OCI-LY1 (cell line): Measurements from ENCODE around the gene TCERG1.

Experiments used
- EZH2 ChIP-seq: fragments of 200-600 bp; sonication (generic), shearing (Covaris generic); IDR thresholded peaks from 2 replicates; pipeline ENCODE4 v1.8.0; 2017; ENCODE audit warnings: borderline replicate concordance, mixed run types, mild to moderate bottlenecking, antibody characterized with exemption, low read length, moderate library complexity, mixed read lengths
- TF ChIP-seq, protein P1 (sequence below): fragments of 200-600 bp; sonication (generic), shearing (Covaris generic); IDR thresholded peaks from 2 replicates; pipeline ENCODE4 v1.5.1; 2017; ENCODE audit warnings: mild to moderate bottlenecking, antibody characterized with exemption, low read length, moderate library complexity, mixed read lengths

DNA sequence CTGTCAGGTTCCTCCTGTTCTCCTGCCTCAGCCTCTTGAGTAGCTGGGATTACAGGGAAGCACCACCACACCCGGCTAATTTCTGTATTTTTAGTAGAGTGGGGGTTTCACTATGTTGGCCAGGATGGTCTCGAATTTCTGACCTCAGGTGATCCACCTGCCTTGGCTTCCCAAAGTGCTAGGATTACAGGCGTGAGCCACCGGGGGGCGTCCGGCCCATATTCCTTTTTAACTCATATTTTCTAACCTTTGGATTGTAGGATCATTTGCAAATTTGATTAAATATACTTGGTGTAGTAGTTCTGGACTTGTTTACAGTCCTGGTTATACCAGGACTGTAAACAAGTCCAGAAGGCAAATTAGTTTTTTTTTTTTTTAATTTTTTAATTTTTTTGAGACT is 4.3 kb downstream of the TCERG1 start:
- TF ChIP-seq, protein P1, sequence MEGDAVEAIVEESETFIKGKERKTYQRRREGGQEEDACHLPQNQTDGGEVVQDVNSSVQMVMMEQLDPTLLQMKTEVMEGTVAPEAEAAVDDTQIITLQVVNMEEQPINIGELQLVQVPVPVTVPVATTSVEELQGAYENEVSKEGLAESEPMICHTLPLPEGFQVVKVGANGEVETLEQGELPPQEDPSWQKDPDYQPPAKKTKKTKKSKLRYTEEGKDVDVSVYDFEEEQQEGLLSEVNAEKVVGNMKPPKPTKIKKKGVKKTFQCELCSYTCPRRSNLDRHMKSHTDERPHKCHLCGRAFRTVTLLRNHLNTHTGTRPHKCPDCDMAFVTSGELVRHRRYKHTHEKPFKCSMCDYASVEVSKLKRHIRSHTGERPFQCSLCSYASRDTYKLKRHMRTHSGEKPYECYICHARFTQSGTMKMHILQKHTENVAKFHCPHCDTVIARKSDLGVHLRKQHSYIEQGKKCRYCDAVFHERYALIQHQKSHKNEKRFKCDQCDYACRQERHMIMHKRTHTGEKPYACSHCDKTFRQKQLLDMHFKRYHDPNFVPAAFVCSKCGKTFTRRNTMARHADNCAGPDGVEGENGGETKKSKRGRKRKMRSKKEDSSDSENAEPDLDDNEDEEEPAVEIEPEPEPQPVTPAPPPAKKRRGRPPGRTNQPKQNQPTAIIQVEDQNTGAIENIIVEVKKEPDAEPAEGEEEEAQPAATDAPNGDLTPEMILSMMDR: peak; percentile 35; the same call in 1 of the 2 replicates
- TF ChIP-seq EZH2: no peak
